HepG2 (cell line): Measurements from ENCODE around the gene RNASE12. TPM values are rescaled to one million over a fixed set of nuclear protein-coding genes. Genes with fewer than 3 reads are reported as not detected.

ENCODE experiments used
- FOXA1 ChIP-seq, 2 experiments: fragments of 450-650 bp in 1 of 2; sonication (generic) in 1 of 2; formaldehyde crosslinking in 1 of 2; IDR thresholded peaks; 2 replicates each; pipeline versions ENCODE4 v1.4.0 to v1.6.1; 2016 to 2020; ENCODE audit warnings: missing genetic modification reagents in 1 of 2
- HMGXB4 ChIP-seq, 2 experiments: sonication (generic) in 1 of 2; formaldehyde crosslinking in 1 of 2; IDR thresholded peaks; 2 replicates each; pipeline versions ENCODE4 v1.4.0 to v1.6.1; 2018 to 2020; ENCODE audit warnings: missing genetic modification reagents in 2 of 2, borderline replicate concordance in 1 of 2, low read depth in 1 of 2, mild to moderate bottlenecking in 1 of 2, missing biosample characterization in 1 of 2
- LRRFIP1 ChIP-seq: sonication (generic); formaldehyde crosslinking; conservative IDR thresholded peaks from 2 replicates; pipeline ENCODE4 v1.4.0; 2020; ENCODE audit warnings: missing genetic modification reagents
- MEIS1 ChIP-seq: sonication (generic); formaldehyde crosslinking; IDR thresholded peaks from 2 replicates; pipeline ENCODE4 v1.9.0; 2021; ENCODE audit warnings: mild to moderate bottlenecking, missing genetic modification reagents, moderate library complexity, borderline replicate concordance
- NFE2L1 ChIP-seq: sonication (generic); formaldehyde crosslinking; IDR thresholded peaks from 2 replicates; pipeline ENCODE4 v1.4.0; 2020; ENCODE audit warnings: missing genetic modification reagents, mild to moderate bottlenecking, borderline replicate concordance
- PAF1 ChIP-seq: IDR thresholded peaks from 2 replicates; pipeline ENCODE4 v1.6.1; 2016; ENCODE audit warnings: missing genetic modification reagents, missing compliant biosample characterization
- PREB ChIP-seq: sonication (generic); formaldehyde crosslinking; IDR thresholded peaks from 2 replicates; pipeline ENCODE4 v1.4.0; 2020; ENCODE audit warnings: missing genetic modification reagents
- SAFB2 ChIP-seq: sonication (generic); formaldehyde crosslinking; IDR thresholded peaks from 2 replicates; pipeline ENCODE4 v1.5.1; 2020; ENCODE audit warnings: missing genetic modification reagents, low read depth, mild to moderate bottlenecking, borderline replicate concordance
- STAT6 ChIP-seq: sonication (generic); formaldehyde crosslinking; IDR thresholded peaks from 2 replicates; pipeline ENCODE4 v1.4.0; 2020; ENCODE audit warnings: missing genetic modification reagents, mild to moderate bottlenecking, borderline replicate concordance
- UBTF ChIP-seq: sonication (generic); formaldehyde crosslinking; IDR thresholded peaks from 2 replicates; pipeline ENCODE4 v1.4.0; 2020; ENCODE audit warnings: mild to moderate bottlenecking, missing genetic modification reagents
- ZIK1 ChIP-seq: sonication (generic); formaldehyde crosslinking; IDR thresholded peaks from 2 replicates; pipeline ENCODE4 v1.5.0; 2020; ENCODE audit warnings: mild to moderate bottlenecking, low read depth, missing genetic modification reagents, borderline replicate concordance
- ZKSCAN5 ChIP-seq: sonication (generic); formaldehyde crosslinking; IDR thresholded peaks from 2 replicates; pipeline ENCODE4 v1.5.1; 2020; ENCODE audit warnings: mild to moderate bottlenecking, missing genetic modification reagents
- ZNF430 ChIP-seq: sonication (generic); formaldehyde crosslinking; IDR thresholded peaks from 2 replicates; pipeline ENCODE4 v1.9.0; 2021; ENCODE audit warnings: mild to moderate bottlenecking, missing genetic modification reagents
- ZNF674 ChIP-seq: sonication (generic); formaldehyde crosslinking; IDR thresholded peaks from 2 replicates; pipeline ENCODE4 v1.5.0; 2020; ENCODE audit warnings: low read depth, mild to moderate bottlenecking, missing genetic modification reagents
- ZNF766 ChIP-seq: sonication (generic); formaldehyde crosslinking; IDR thresholded peaks from 2 replicates; pipeline ENCODE4 v1.5.0; 2020; ENCODE audit warnings: missing genetic modification reagents, borderline replicate concordance
- ZSCAN9 ChIP-seq: IDR thresholded peaks from 2 replicates; pipeline ENCODE4 v1.6.1; 2016; ENCODE audit warnings: borderline replicate concordance
- polyA plus RNA-seq, 8 experiments: library from polyadenylated mRNA; depleted of rRNA in 3 of 8; stranded (reverse) in 7 of 8; unstranded in 1 of 8; fragments of >200 nt; fragmentation: Illumina TruSeq in 4 of 8; extraction: Trizol in 4 of 8; gene quantifications; 2 replicates each; pipeline versions ENCODE4 v1.2.1 to v1.2.3, GENCODE V29; 2011 to 2016; ENCODE audit warnings: low read depth in 4 of 8, missing spikeins in 1 of 8, mixed read lengths in 1 of 8; ENCODE audit not compliant: insufficient read depth in 1 of 8
- total RNA-seq, 5 experiments: library from RNA; depleted of rRNA; stranded (reverse); fragments of >200 nt; fragmentation: Illumina TruSeq; extraction: Trizol; gene quantifications; 2 replicates each; pipeline ENCODE4 v1.2.3, GENCODE V29; 2016; ENCODE audit warnings: low read depth in 1 of 5

Gene RNASE12
- total and polyA plus RNA-seq, 2 of the 13 experiments (the other 11 are each of a cell fraction or from before 2014, with no cell fraction given), result not detected

GRCh38 chr14:20632831-20633691 is 41.9 kb upstream of the RNASE12 start (continued):
- TF ChIP-seq PREB (CRISPR knock-in tag) (no peak), STAT6 (CRISPR knock-in tag) (no peak), SAFB2 (CRISPR knock-in tag) (no peak), NFE2L1 (CRISPR knock-in tag) (no peak), ZNF674 (CRISPR knock-in tag) (no peak), ZSCAN9 (CRISPR knock-in tag) (no peak; the same call in 1 of the 2 replicates), LRRFIP1 (no peak), UBTF (CRISPR knock-in tag) (peak; percentile 37; the same call in 1 of the 2 replicates), ZKSCAN5 (no peak), ZIK1 (CRISPR knock-in tag) (no peak), FOXA1 (IDR thresholded peaks at IDR 0.05) (no peak), FOXA1 (CRISPR knock-in tag; IDR thresholded peaks at IDR 0.05) (no peak; the same call in 1 of the 2 replicates), HMGXB4 (CRISPR knock-in tag; IDR thresholded peaks at IDR 0.05; ENCODE audit: borderline replicate concordance in 1 of 2, low read depth in 1 of 2) (peak; percentile 97 to 99), PAF1 (no peak), MEIS1 (0 out of 2 replicates have a peak, but pooled peaks have one; percentile 22), ZNF766 (CRISPR knock-in tag) (peak; percentile 34; the same call in 1 of the 2 replicates), ZNF430 (peak; percentile 74)
